IgD-negative memory B cell (primary cell): ENCODE measurements around the gene HPD. TPM values are rescaled to one million over a fixed set of nuclear protein-coding genes. Genes with fewer than 3 reads are reported as not detected.
"Not testable (repeated sequence)": the region's sequence is repeated elsewhere in the genome, so short reads cannot be mapped to it uniquely, and the experiment has no call there.

ENCODE experiments used
- H3K27ac Mint-ChIP-seq, 3 donors: one replicate each; pipeline ENCODE4 v1.8.0; 2020 to 2022; ENCODE audit warnings: mild to moderate bottlenecking in 3 of 3, mixed read lengths in 3 of 3, moderate library complexity in 1 of 3
- H3K27me3 Mint-ChIP-seq: one replicate; pipeline ENCODE4 v1.8.0; 2021; ENCODE audit warnings: mixed read lengths
- H3K36me3 Mint-ChIP-seq: one replicate; pipeline ENCODE4 v1.8.0; 2020; ENCODE audit warnings: mild to moderate bottlenecking, mixed read lengths
- H3K4me1 Mint-ChIP-seq, 3 donors: one replicate each; pipeline ENCODE4 v1.8.0; 2020 to 2022; ENCODE audit warnings: mixed read lengths in 3 of 3, mild to moderate bottlenecking in 1 of 3
- H3K4me3 Mint-ChIP-seq, 4 donors: one replicate each; pipeline ENCODE4 v1.8.0; 2020 to 2022; ENCODE audit warnings: mild to moderate bottlenecking in 4 of 4, mixed read lengths in 4 of 4, moderate library complexity in 3 of 4
- H3K9me3 Mint-ChIP-seq, 3 donors: one replicate each; pipeline ENCODE4 v1.8.0; 2020 to 2021; ENCODE audit warnings: mixed read lengths in 3 of 3, mild to moderate bottlenecking in 1 of 3
- polyA plus RNA-seq: library from polyadenylated mRNA; unstranded; fragments of 300-500 nt; fragmentation: Illumina TruSeq; gene quantifications from one replicate; pipeline ENCODE4 v1.2.3, GENCODE V29; 2021

The HPD gene
- polyA plus RNA-seq, 1 donor from 2014 or later: not detected

- not testable (repeated sequence) for H3K4me3 Mint-ChIP-seq, H3K27ac Mint-ChIP-seq, H3K4me1 Mint-ChIP-seq, H3K27me3 Mint-ChIP-seq, H3K36me3 Mint-ChIP-seq, H3K9me3 Mint-ChIP-seq
Observed at GRCh38 chr12:121876080-121876447, 17.4 kb upstream of the HPD start.

- no peaks in the 10 kb centered on the region for H3K9me3 Mint-ChIP-seq
- H3K27ac Mint-ChIP-seq: no peak overlapping the region
- H3K36me3 Mint-ChIP-seq: peaks cover 1% of the 10 kb centered on the region
- H3K4me3 Mint-ChIP-seq: no peak overlapping the region
- peaks cover 1% of the 10 kb centered on the region for H3K27me3 Mint-ChIP-seq
- no peaks in the 10 kb centered on the region for H3K4me1 Mint-ChIP-seq
Observed at GRCh38 chr12:121875582-121875981, 16.9 kb upstream of the HPD start.

- H3K27ac Mint-ChIP-seq: no peak overlapping the region
- no peaks in the 10 kb centered on the region for H3K9me3 Mint-ChIP-seq
- H3K27me3 Mint-ChIP-seq: peaks cover 1% of the 10 kb centered on the region
- H3K4me3 Mint-ChIP-seq: no peak overlapping the region
- no peaks in the 10 kb centered on the region for H3K4me1 Mint-ChIP-seq
- H3K36me3 Mint-ChIP-seq: peaks cover 1% of the 10 kb centered on the region
Observed at GRCh38 chr12:121874071-121874470, 15.4 kb upstream of the HPD start.

- Mint-ChIP-seq H3K4me1 (peaks cover 0 to 1% (median 0%) of the 10 kb centered on the region in 3 donors), H3K9me3 (no peaks in the 10 kb centered on the region), H3K4me3 (no peak overlapping the region), H3K36me3 (peaks cover 1% of the 10 kb centered on the region), H3K27ac (no peak overlapping the region), H3K27me3 (peaks cover 1% of the 10 kb centered on the region)
Observed at GRCh38 chr12:121873216-121873569, 14.5 kb upstream of the HPD start.

GRCh38 chr12:121872546-121873215, 14.0 kb upstream of the HPD start:
- peaks cover 1% of the 10 kb centered on the region for H3K36me3 Mint-ChIP-seq
- H3K9me3 Mint-ChIP-seq: no peaks in the 10 kb centered on the region
- H3K27me3 Mint-ChIP-seq: peaks cover 1% of the 10 kb centered on the region
- H3K4me1 Mint-ChIP-seq: peaks cover 0 to 1% (median 0%) of the 10 kb centered on the region in 3 donors
- no peak overlapping the region for H3K27ac Mint-ChIP-seq
- H3K4me3 Mint-ChIP-seq: no peak overlapping the region

GRCh38 chr12:121871467-121871866, 12.8 kb upstream of the HPD start:
- Mint-ChIP-seq H3K36me3 (peaks cover 3% of the 10 kb centered on the region), H3K4me1 (peaks cover 0 to 1% (median 0%) of the 10 kb centered on the region in 3 donors), H3K9me3 (no peaks in the 10 kb centered on the region), H3K27me3 (peaks cover 1% of the 10 kb centered on the region), H3K4me3 (no peak overlapping the region), H3K27ac (no peak overlapping the region)

DNA sequence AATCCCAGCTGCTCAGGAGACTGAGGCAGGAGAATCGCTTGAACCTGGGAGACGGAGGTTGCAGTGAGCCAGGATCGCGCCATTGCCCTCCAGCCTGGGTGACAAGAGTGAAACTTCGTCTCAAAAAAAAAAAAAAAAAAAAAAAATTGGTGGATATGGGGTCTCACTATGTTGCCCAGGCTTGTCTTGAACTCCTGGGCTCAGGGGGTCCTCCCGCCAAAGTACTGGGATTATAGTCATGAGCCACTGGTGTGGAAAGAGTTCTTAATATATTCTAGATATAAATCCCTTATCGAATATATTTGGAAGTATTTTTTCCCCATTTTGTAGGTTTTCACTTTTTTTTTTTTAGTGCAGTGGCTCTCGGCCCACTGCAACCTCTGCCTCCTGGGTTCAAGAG, 10.6 kb upstream of the HPD start:
- not testable (repeated sequence) for H3K4me3 Mint-ChIP-seq, H3K36me3 Mint-ChIP-seq, H3K27me3 Mint-ChIP-seq, H3K27ac Mint-ChIP-seq, H3K4me1 Mint-ChIP-seq, H3K9me3 Mint-ChIP-seq

DNA sequence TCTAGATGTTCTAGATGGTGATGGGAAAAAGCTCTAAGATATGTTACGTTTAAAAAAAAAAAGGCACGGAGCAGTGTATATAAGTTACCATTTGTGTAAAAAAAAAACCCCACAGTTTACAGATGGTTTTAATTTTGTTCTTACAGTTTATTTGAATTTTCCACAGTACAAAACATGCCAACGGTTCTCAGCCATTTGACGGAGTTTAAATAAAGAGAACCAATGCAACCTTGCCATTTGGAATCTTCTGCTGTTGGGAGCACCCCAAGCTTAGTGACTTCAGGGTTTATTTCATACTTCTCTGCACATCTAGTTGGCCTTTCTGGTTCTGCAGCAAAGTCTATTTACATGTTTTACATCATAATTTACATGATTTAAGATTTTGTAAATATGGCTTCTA, 7.7 kb upstream of the HPD start:
- Mint-ChIP-seq H3K9me3 (no peaks in the 10 kb centered on the region), H3K4me3 (no peak overlapping the region), H3K4me1 (peaks cover 0 to 1% (median 0%) of the 10 kb centered on the region in 3 donors), H3K36me3 (peaks cover 4% of the 10 kb centered on the region), H3K27me3 (no peaks in the 10 kb centered on the region), H3K27ac (peak overlapping the region in 1 of 3 donors; percentile 54)

GRCh38 chr12:121861636-121862254, 3.1 kb upstream of the HPD start:
- no peak overlapping the region for H3K4me3 Mint-ChIP-seq
- no peaks in the 10 kb centered on the region for H3K9me3 Mint-ChIP-seq
- H3K27me3 Mint-ChIP-seq: no peaks in the 10 kb centered on the region
- H3K27ac Mint-ChIP-seq: no peak overlapping the region
- H3K4me1 Mint-ChIP-seq: peaks cover 0 to under 1% (median 0%) of the 10 kb centered on the region in 3 donors
- H3K36me3 Mint-ChIP-seq: peaks cover 5% of the 10 kb centered on the region

DNA sequence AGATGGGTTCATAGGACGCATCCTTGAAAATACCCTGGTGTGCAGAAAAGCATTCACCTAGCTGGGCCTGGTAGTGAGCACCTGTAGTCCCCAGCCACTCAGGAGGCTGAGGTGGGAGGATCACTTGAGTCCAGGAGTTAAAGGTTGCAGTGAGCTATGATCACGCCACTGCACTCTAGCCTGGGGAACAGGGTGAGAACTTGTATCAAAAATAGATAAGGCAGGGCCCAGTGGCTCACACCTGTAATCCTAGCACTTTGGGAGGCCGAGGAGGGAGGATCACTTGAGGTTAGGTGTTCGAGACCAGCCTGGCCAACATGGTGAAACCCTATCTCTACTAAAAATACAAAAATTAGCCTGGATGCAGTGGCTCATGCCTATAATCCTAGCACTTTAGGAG, 2.0 kb upstream of the HPD start:
- not testable (repeated sequence) for H3K27ac Mint-ChIP-seq, H3K4me3 Mint-ChIP-seq, H3K9me3 Mint-ChIP-seq, H3K36me3 Mint-ChIP-seq, H3K4me1 Mint-ChIP-seq, H3K27me3 Mint-ChIP-seq

DNA sequence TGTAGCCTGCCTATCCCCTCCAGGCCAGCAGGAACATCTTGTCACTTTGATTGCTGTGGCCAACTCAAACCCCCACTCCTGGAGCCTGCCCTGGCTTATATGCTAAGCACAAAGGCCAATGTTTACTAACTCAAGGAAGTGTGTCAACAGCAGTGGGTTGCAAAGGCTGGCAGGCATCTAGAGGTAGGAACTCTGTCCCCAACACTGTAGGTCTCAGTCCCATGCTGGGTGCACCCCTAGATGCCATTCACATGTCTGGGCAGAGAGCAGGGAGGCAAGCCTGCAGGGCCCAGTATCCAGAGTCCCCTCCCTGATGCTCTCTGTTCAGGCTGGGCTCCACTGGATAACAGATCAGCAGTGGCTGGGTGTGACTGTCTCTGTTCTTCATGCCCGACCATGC, 1.6 kb upstream of the HPD start:
- Mint-ChIP-seq H3K4me3 (no peak overlapping the region), H3K4me1 (peaks cover 0 to 13% (median 0%) of the 10 kb centered on the region in 3 donors), H3K36me3 (peaks cover 4% of the 10 kb centered on the region), H3K27ac (no peak overlapping the region), H3K9me3 (no peaks in the 10 kb centered on the region), H3K27me3 (no peaks in the 10 kb centered on the region)

- Mint-ChIP-seq H3K4me3 (peak overlapping the region in 1 of 4 donors; percentile 67), H3K27ac (no peak overlapping the region), H3K9me3 (no peaks in the 10 kb centered on the region), H3K27me3 (no peaks in the 10 kb centered on the region), H3K4me1 (peaks cover 0 to 15% (median 0%) of the 10 kb centered on the region in 3 donors), H3K36me3 (peaks cover 3% of the 10 kb centered on the region)
Observed at GRCh38 chr12:121858318-121858661, 369 bp downstream of the HPD start.

DNA sequence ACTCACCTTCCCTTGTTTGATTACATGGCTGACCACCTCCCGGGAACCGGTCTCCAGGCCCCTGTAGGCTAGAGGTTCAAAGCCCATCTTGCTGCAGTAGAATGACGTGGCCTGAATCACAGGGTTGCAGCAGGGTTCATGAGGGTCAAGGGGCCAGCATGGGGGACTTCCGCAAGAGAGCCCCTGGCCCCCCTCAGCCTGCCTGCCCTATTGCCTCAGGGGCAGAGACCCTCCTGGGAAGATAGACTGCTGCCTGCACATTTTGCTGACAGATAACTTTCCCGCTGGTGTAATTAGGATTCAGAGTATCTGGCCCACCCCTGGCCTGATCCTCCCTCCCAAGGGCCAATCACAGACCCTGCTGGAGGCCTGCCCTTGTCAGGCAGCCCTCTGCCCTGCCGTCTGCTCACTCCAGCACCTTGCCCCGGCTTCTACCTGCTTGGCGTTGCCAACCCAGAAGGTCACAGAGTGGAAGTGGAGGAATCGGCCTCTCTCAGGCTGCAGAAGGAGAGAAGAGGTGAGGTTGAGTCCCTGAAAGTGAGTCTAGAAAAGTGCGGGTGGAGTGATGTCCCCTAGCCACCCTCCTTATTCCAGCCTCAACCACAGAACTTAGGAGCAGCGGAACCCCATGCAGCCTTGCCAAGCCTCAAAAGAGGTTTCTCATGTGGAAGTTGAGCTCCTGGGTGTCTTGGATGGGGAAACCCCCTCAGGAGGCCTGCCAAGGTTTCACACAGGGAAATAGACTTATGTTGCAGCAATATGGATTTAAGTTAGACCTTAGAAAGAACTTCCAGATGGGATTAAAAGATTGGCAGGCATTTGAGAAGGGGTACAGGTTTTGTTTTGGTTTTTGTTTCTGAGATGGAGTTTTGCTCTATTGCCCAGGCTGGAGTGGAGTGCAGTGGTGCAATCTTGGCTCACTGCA, 1.1 kb downstream of the HPD start:
- Mint-ChIP-seq H3K9me3 (no peaks in the 10 kb centered on the region), H3K27ac (no peak overlapping the region), H3K36me3 (peaks cover 1% of the 10 kb centered on the region), H3K4me1 (peaks cover 0 to 15% (median 0%) of the 10 kb centered on the region in 3 donors), H3K27me3 (peaks cover 1% of the 10 kb centered on the region), H3K4me3 (no peak overlapping the region)

DNA sequence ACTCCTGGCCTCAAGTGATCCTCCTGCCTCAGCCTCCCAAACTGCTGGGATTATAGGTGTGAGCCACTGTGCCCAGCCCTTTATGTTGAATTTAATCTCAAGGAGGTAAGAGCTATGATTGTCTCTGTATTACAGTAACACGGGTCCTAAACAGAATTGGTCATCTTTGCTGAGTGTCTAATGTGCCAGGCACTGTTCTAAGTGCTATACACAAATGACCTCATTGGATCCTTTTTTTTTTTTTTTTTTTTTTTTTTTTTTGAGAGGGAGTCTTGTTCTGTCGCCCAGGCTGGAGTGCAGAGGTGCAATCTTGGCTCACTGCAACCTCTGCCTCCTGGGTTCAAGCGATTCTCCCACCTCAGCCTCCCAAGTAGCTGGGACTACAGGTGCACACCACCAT, 6.3 kb downstream of the HPD start:
- H3K27ac Mint-ChIP-seq, H3K9me3 Mint-ChIP-seq, H3K36me3 Mint-ChIP-seq, H3K4me3 Mint-ChIP-seq, H3K27me3 Mint-ChIP-seq: not testable (repeated sequence)
- peaks cover 0 to 15% (median 0%) of the 10 kb centered on the region in 3 donors for H3K4me1 Mint-ChIP-seq

DNA sequence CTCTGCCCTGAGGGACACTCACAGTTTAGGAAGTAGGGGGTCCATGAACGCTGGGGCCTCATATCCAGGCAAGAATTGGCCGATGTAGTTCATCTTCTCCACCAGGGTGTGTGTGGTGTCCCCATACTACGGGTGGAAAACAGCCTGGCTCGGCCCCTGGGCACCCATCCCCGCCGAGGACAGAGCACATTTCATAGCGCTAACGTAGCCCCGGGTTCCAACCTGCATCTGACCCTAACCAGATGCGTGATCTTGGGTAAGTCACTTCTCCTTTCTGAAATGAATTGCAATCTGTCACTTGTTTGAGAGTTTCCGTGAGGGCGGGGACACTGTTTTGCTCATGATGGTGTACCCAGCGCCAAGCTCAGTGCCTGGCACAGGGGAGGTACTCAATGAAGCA, 9.0 kb downstream of the HPD start:
- H3K27ac Mint-ChIP-seq: no peak overlapping the region
- peaks cover 0 to 1% (median 0%) of the 10 kb centered on the region in 3 donors for H3K4me1 Mint-ChIP-seq
- no peak overlapping the region for H3K4me3 Mint-ChIP-seq
- H3K27me3 Mint-ChIP-seq: peaks cover 1% of the 10 kb centered on the region
- H3K36me3 Mint-ChIP-seq: no peaks in the 10 kb centered on the region
- no peaks in the 10 kb centered on the region for H3K9me3 Mint-ChIP-seq
